Esophagus squamous epithelium (tissue), 4 donors: ENCODE results near the gene ZNF263.

Experiments
- CTCF ChIP-seq, 6 experiments: fragments of 450-650 bp in 4 of 6; fragments of 200-600 bp in 2 of 6; sonication (generic) in 2 of 6; IDR thresholded peaks; one replicate each; pipeline ENCODE4 v1.5.1; 2016 to 2019; ENCODE audit warnings: antibody characterized with exemption in 6 of 6, mild to moderate bottlenecking in 4 of 6, moderate library complexity in 4 of 6
- POLR2A ChIP-seq, 4 donors: fragments of 450-650 bp; IDR thresholded peaks; one replicate each; pipeline ENCODE4 v1.6.1; 2017; ENCODE audit warnings: antibody characterized with exemption in 4 of 4, mild to moderate bottlenecking in 4 of 4, moderate library complexity in 3 of 4

- TF ChIP-seq CTCF (IDR thresholded peaks at IDR 0.05) (no peak), POLR2A (IDR thresholded peaks at IDR 0.05) (no peak)
These were observed 15.0 kb upstream of the ZNF263 start for GRCh38 chr16:3268294-3268693.
